GM19455 (cell line): Measurements from ENCODE around the gene ARID5B.
A peak's percentile ranks its signal among the peaks of the same experiment; 100 is the strongest.

Experiments
- ATAC-seq: cut with Tn5 transposase; IDR thresholded peaks from one replicate; pipeline ENCODE4 v1.9.1; 2021; ENCODE audit not compliant: unreplicated experiment

Gene ARID5B

DNA sequence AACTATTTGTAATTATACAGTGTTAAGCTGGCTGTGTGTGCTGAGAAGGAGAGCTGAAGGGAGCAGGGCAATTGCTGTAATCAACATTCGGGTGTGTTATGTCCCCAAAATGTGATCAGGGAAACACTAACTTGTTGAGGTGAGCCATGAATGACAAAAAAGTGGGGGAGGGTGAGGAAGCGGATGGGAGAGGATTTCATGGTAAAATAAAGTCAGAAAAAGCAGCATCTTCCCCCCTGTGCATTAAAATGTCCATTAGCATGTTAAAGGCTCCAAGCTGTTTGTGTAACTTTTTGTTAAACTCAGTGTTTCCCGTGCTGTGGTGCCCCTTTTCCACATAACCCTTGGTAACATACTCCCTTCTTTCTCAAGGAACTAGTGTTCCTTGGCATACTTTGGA lies 84.9 kb downstream of the ARID5B start:
- no peak for ATAC-seq

- ATAC-seq: no peak
Observed at GRCh38 chr10:61986788-61987492, 85.4 kb downstream of the ARID5B start.

DNA sequence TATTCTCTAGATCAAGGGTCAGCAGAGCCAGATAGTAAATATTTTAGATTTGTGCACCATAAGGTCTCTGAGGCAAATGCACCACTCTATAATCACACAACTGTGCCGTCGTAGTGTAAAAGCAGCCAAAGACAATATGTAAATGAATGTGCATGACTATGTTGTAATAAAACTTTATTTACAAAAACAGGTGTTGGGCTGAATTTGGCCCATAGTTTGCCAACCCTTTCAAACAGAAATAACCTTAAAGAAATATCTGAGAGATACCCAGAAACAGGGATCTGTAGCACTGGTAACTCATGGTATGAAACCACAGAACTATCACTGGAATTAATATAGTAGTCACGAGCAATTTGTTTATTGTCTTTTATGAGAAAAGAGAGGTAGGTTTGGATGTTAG lies 86.0 kb downstream of the ARID5B start:
- ATAC-seq: peak; percentile 32

DNA sequence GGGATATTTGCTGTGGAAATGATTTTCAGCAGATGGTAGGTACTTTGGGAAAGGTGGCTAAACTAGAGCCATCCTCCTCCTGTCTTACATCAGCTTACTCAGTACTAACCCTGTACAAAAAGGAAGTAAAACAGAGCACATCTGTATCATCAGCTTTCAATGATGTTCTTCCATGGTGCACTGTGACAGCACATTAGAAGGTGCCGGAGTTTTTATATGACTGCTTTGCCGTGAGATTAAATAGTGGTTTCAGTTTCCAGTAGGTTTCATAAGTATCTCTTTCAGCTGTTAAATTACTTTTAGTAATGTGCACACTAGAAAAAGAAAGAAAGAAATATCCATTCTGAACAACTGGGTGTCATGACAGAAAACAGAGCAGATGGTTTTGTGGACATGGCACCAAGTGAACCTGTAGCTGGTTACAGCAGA lies 86.5 kb downstream of the ARID5B start:
- peak; percentile 99 for ATAC-seq

DNA sequence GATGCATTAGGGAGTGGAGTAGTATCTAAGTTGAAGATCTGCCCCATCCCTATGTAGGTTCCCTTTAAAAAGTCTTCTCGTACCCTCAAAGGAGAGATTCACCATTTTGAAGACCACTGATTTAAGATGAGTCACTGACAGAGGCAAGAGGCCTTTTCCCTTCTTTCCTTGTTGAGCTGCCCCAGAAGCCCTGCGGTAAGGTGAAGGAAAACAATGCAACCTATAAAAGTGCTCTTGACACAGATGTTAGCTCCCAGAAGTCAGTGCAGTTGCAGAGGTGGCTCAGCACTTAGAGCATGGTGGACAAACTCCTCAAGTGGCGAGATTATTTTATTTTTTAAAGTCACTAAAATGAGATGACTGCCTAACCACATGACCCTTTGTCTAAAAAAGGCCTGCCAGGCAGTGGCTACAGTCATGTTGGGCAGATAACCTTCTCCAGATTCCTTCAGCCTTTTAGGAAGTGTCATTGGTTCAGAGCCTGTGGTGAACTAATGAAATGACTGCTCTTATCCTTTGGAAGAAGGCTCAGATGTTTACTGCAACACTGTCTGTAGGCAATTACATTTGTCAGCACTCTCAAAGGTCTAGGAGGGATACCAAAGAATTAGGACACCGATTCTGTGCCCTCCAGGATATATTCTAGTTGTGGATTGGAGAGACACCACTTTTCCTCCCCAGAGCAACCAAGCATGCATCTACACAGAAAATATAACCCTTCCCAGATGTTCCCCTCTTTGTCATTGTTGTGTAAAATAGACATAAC lies 88.7 kb downstream of the ARID5B start:
- no peak for ATAC-seq

GRCh38 chr10:61990761-61991135 lies 89.2 kb downstream of the ARID5B start:
- ATAC-seq: no peak

DNA sequence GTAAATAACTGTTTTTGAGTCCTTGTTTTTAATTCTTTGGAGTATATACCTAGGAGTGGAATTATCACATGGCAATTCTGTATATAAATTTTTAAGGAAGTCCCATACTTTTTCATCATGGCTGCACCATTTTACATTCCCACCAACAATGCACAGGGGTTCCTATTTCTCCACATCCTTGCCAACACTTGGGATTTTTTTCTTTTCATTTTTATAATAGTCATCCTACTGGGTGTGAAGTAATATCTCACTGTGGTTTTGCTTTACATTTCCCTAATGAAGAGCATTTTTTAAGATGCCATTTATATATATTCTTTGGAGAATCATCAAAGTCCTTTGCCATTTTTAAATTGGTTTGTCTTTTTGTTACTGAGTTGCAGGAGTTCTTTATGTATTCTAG lies 89.7 kb downstream of the ARID5B start:
- ATAC-seq: no peak

DNA sequence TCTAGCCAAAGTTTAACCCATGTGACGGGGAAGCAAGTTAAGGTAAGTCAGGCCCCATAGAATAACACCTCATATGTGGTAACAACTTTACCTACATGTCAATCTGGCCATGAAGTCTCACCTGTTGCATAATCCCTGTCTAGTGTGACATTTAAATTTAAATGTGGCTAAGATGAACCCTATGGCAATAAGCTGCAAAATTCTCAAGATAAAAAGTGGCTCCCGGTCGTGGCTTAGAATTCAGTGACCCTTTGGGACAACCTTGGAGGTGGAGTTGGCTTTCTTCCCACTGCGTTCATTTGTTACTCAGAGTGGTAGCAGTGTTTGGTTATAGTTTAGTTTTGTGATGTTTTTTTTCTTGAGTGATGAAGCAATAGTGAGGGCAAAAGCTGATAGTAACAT lies 90.6 kb downstream of the ARID5B start:
- ATAC-seq: no peak

DNA sequence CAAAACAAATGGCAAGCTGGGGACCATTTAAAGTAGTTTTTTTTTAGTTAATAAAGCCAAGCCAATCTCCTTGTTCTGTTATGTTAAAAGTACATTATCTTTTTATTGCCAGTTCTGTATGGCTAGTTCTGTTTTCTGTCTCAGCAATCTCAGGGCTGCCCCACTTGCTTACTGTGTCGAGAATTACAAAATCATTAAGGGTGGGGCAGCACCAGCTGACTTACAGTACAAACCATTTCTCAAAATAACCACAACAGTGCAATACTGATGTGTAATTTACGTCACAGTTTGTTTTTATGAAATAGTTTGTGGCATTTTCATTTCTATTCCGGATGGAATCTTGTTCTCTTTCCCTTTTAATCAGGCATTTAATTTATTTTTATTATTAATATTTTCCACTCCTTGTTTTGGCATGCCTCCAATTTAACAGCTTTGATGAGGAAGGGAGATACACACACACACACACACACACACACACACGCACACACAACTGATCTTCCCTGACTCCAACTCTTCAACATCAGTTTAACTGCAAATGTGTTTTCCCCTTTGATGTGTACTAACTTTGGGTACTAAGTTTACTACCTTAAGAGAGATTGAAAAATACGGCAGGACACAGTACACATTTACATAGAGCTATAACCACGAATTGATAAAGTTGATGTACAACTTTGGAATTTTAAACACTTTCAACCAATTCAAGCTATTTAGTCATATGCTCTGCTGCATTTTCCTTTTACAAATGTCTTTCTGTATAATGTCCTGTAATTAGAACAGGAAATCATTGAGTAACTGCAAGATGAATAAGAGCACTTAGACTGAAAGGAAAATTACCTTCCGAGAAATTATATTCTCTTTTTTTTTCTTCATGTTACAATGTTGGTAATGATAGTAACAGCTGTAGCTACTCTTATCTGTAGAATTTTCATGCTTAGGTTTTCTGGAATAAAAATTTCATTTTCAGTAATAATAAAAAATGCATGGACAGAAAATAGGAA lies 91.5 kb downstream of the ARID5B start:
- ATAC-seq: no peak

DNA sequence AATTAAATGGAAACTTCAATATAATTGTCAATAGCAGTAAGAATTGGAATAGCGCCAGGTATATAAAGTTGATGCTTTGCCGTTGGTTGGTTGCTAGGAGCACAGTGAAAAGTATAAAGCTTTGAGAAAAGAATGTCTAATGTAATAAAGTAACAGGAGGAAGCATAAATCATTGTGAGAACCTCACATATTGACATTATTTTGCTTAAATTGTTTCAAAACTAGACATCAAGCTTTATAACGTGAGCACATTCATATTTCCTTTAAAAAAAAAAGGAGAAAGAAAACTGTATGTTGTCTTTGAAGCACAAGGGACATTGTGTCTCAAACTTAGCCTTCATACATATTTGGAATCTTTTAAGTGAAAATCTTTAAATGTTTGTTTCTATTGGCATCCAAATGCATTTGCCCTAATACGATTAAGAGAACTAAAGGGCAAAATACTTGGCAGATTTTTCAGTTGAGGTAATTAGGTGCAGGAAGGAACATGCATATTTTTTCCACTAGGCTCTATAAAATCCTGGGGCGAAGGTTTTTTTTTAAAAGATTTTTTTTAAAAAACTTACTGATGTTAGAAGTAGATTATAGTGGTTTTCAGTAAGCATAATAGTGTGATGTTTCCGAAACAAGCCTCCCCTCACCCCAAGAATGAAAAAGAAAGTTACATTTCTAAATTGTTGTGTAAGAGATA lies 92.4 kb downstream of the ARID5B start:
- no peak for ATAC-seq

DNA sequence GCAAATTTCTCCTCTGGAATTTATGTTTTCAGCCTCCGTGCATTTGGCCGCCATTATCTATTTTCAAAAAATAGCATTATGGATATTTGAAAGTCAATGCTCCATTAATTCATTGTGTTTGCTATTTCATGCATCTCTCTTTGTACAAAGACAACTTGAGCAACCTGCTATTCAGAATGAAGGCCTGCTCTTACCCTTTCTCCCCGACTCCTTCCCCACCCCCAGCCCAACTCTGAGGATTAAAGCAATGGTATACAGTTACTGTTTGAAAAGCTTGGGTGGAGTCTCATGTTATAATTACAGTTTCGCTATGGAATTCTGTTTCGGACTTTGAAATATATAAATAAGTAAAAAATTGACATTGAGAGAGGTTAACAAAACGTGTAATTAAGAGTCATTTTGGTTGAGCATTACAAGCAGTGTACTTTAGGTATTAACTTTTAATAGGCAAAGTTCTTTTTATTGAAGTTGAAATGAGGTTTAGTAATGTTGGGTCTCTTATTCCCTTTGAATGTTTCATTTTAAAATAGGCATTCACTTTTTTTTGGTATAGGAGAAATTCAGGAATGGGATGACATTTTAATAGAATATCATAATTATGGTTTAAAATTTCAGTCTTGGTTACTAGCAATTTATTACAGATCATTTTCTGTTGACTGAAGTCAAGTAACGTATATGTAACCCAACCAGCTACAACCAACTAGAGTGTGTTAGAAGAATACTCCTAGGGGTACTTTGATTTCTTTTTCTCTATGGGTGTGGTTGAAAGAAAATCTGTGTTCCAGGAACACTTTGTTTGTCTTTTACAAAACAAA lies 93.1 kb downstream of the ARID5B start:
- ATAC-seq: no peak

- ATAC-seq: no peak
Observed at GRCh38 chr10:61995220-61995503, 93.7 kb downstream of the ARID5B start.

DNA sequence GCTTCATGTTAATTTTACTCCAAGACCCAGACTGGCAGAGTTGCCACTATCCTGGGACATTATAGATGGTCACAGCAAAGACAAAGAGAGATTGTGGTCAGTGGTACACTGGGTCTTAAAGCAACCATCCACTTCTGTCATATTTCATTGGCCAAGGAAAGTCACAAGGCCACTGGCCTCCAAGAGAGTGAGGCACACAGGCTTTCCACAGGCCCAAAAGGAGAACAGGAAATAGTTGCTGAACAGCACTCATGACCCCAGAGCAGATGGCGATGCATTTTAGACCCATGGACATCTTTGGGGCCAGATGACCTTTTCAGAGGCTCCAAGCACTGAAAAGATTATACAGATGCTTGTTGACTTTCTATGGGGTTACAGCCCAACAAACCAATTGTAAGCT lies 97.4 kb downstream of the ARID5B start:
- ATAC-seq: no peak

DNA sequence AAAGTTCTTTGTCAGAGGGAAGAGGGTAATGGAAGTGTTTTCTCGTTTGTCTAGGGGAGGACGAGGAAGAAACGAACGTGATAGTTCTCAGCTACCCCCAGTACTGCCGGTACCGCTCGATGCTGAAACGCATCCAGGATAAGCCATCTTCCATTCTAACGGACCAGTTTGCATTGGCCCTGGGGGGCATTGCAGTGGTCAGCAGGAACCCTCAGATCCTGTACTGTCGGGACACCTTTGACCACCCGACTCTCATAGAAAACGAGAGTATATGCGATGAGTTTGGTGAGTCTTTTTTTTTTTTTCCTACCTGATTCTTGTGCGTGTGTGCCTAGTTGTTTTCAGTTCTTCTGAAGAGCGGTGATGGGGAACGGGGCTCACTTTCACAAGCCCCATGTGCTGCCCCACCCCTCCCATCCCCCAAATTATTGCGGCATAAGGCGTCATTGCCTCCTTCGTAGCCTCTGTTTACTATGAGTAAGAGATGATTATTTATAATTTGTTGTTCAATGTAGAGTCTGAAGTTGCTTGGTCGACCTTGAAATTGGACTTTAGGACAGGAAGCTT lies 98.6 kb downstream of the ARID5B start:
- ATAC-seq: peak; percentile 85

- ATAC-seq: peak; percentile 13
Observed at GRCh38 chr10:62000726-62001125, 99.2 kb downstream of the ARID5B start.

- ATAC-seq: no peak
Observed at GRCh38 chr10:62001898-62002297, 100.4 kb downstream of the ARID5B start.

- no peak for ATAC-seq
Observed at GRCh38 chr10:62002753-62003152, 101.3 kb downstream of the ARID5B start.

GRCh38 chr10:62004042-62004441 lies 102.5 kb downstream of the ARID5B start:
- no peak for ATAC-seq

DNA sequence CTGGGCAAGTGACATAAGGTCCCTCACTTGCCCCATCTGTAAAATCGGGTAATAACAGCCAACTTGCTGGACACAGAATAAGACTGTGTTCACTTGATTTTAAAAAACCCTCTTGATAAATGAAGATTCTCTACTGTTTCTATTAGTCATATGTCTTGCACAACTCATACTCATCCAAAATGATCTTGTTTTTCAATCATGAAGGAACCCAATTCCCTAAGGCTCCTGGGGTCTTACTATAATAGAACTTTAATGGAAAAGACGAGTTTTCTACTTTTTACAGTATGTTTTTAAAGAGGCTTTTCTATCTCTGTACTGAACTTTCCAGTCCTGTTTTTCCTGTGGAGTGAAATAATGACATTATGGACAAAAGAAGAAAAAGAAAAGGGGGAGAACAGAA lies 103.8 kb downstream of the ARID5B start:
- no peak for ATAC-seq

- ATAC-seq: no peak
Observed at GRCh38 chr10:62005687-62006086, 104.2 kb downstream of the ARID5B start.
